ENCODE data around the gene TBX18. TPM values are rescaled to one million over a fixed set of nuclear protein-coding genes. Genes with fewer than 3 reads are reported as not detected.

TBX18 gene
- total RNA-seq, 4 donors from 2014 or later: 0.15 to 4.4 (median 1.9) TPM

DNA sequence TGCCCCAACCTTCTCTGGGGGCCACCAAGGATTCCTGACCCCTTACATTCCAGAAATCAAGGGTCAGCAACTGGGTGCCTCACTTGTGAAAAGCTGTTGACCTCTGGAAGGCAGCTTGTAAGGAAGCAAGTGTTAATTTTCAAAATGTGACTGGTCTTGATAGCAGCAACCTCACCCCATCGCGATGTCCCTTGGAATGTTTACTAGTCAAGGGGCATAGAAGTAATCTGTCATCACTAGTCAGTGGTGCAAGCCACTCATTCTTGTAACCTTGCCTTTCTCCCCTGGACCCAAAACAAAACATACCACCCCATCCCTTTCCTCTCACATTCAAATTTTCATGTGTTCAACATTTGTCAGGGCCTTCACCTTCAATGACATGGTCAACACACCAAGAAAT is 30.5 kb downstream of the TBX18 start:
- Histone ChIP-seq H3K4me3 (no peak overlapping the region), H3K4me1 (no peaks in the 10 kb centered on the region), H3K27me3 (no peaks in the 10 kb centered on the region), H3K27ac (no peak overlapping the region), H3K36me3 (peaks cover 0 to 7% (median 0%) of the 10 kb centered on the region in 3 donors), H3K9me3 (no peaks in the 10 kb centered on the region)
- no peak for TF ChIP-seq POLR2A (IDR thresholded peaks at IDR 0.05)
- TF ChIP-seq, protein P1, sequence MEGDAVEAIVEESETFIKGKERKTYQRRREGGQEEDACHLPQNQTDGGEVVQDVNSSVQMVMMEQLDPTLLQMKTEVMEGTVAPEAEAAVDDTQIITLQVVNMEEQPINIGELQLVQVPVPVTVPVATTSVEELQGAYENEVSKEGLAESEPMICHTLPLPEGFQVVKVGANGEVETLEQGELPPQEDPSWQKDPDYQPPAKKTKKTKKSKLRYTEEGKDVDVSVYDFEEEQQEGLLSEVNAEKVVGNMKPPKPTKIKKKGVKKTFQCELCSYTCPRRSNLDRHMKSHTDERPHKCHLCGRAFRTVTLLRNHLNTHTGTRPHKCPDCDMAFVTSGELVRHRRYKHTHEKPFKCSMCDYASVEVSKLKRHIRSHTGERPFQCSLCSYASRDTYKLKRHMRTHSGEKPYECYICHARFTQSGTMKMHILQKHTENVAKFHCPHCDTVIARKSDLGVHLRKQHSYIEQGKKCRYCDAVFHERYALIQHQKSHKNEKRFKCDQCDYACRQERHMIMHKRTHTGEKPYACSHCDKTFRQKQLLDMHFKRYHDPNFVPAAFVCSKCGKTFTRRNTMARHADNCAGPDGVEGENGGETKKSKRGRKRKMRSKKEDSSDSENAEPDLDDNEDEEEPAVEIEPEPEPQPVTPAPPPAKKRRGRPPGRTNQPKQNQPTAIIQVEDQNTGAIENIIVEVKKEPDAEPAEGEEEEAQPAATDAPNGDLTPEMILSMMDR (IDR thresholded peaks at IDR 0.05): no peak
- no peak for DNase-seq
- intact Hi-C loops (cut with DNase I): no loop called here
- WGBS, 2 donors: 50 to 52% methylated on average over 2 of the region's 2 CpGs

DNA sequence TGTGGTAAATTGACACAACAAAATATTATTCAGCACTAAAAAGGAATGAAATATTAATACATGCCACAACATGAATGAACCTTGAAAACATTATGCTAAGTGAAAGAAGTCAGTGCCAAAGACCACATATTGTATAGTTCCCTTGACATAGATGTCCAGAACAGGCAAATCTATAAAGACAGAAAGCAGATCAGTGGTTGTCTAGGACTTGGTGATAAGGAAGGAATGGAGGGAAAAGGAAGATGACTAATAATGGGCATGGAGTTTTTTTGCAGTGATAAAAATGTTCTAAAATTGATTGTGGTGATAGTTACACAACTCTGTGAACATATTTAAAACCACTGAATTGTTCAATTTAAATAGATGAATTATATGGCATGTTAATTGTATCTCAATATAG is 32.5 kb downstream of the TBX18 start:
- no peaks in the 10 kb centered on the region for H3K27me3 ChIP-seq
- H3K9me3 ChIP-seq: no peaks in the 10 kb centered on the region
- intact Hi-C loops (cut with DNase I): no loop called here
- DNase-seq: no peak
- H3K36me3 ChIP-seq: peaks cover 0 to 3% (median 0%) of the 10 kb centered on the region in 3 donors
- no peak overlapping the region for H3K4me3 ChIP-seq
- H3K4me1 ChIP-seq: no peaks in the 10 kb centered on the region
- TF ChIP-seq POLR2A (IDR thresholded peaks at IDR 0.05): no peak
- TF ChIP-seq, protein P1 (IDR thresholded peaks at IDR 0.05): no peak
- H3K27ac ChIP-seq: no peak overlapping the region

DNA sequence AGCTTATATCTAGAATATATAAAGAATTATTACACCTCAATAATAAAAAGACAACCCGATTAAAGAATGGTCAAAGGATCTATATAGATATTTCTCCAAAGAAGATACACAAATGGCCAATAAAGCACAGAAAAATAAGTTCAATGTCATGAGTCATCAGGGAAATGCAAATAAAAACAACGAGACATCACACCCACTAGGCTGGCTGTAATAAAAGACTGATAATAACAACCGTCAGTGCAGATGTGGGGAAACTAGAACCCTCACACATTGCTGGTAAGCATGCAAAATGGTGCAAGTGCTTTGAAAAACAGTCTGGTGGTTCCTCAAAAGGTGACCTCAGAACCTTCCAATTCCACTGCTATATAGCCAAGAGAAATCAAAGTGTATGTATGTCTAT is 33.0 kb downstream of the TBX18 start:
- Histone ChIP-seq H3K4me3 (no peak overlapping the region), H3K27me3 (no peaks in the 10 kb centered on the region), H3K4me1 (no peaks in the 10 kb centered on the region), H3K27ac (no peak overlapping the region), H3K36me3 (no peaks in the 10 kb centered on the region), H3K9me3 (no peaks in the 10 kb centered on the region)
- intact Hi-C loops (cut with DNase I): no loop called here
- TF ChIP-seq, protein P1 (IDR thresholded peaks at IDR 0.05): no peak
- no peak for TF ChIP-seq POLR2A (IDR thresholded peaks at IDR 0.05)
- WGBS, 2 donors: 62 to 63% methylated on average over 3 of the region's 3 CpGs
- no peak for DNase-seq

DNA sequence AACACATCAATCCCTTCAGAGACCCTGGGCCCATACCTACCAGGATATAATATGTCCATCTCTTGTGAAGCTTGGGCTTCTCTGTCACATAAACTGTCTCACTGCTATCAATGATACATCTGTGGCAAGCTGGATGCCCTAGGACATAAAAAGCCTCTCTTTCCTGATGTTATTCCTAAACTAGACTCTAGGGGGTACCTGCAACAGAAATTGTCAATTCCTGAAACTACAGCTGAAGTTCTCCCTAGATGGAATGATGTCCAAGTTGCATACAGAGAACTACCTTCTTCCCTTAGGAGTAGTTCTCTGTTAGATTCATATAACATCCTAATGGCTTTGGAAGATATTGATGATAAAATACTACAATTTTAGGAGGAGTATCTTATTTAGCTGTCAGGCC is 35.8 kb downstream of the TBX18 start:
- no peak for DNase-seq
- no peaks in the 10 kb centered on the region for H3K27me3 ChIP-seq
- intact Hi-C loops (cut with DNase I): no loop called here
- no peak for TF ChIP-seq POLR2A (IDR thresholded peaks at IDR 0.05)
- TF ChIP-seq, protein P1 (IDR thresholded peaks at IDR 0.05): peak in 1 of 6 experiments; percentile 14
- H3K27ac ChIP-seq: no peak overlapping the region
- H3K36me3 ChIP-seq: no peaks in the 10 kb centered on the region
- no peaks in the 10 kb centered on the region for H3K4me1 ChIP-seq
- no peak overlapping the region for H3K4me3 ChIP-seq
- H3K9me3 ChIP-seq: no peaks in the 10 kb centered on the region

DNA sequence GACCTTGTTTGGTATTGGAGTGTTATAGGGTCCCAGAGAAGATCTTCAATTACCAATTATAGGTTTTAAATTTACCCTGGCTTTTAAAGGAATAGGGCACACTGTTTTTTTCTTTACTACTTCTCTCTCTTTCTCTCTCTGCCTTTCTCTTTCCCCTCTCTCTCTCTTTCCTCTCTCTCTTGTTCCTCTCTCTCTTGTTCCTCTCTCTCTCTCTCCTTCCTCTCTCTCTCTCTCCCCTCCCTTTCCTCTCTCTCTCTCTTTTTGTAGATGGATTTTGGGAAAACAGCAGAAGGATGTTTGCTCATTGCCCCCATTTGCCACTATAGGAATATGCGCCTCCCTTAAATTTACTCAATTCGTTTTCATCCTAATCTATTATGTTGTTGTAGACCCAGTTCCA is 45.2 kb downstream of the TBX18 start:
- intact Hi-C loops (cut with DNase I): no loop called here
- no peak overlapping the region for H3K27ac ChIP-seq
- H3K27me3 ChIP-seq: no peaks in the 10 kb centered on the region
- H3K4me1 ChIP-seq: no peaks in the 10 kb centered on the region
- 52 to 59% methylated on average over 2 of the region's 2 CpGs for WGBS, 2 donors
- TF ChIP-seq, protein P1 (IDR thresholded peaks at IDR 0.05): no peak
- TF ChIP-seq POLR2A (IDR thresholded peaks at IDR 0.05): no peak
- no peak overlapping the region for H3K4me3 ChIP-seq
- H3K9me3 ChIP-seq: no peaks in the 10 kb centered on the region
- H3K36me3 ChIP-seq: no peaks in the 10 kb centered on the region
- no peak for DNase-seq
